K562 (cell line): ENCODE measurements around the gene ADIPOR2. TPM values are rescaled to one million over a fixed set of nuclear protein-coding genes. Genes with fewer than 3 reads are reported as not detected.
"Not testable (repeated sequence)": the region's sequence is repeated elsewhere in the genome, so short reads cannot be mapped to it uniquely, and the experiment has no call there.

Experiments used
- CC2D1A ChIP-seq: fragments of 450-650 bp; IDR thresholded peaks from 2 replicates; pipeline ENCODE4 v1.6.1; 2017; ENCODE audit warnings: mild to moderate bottlenecking
- CTCF ChIP-seq, 3 experiments: IDR thresholded peaks in 2 of 3; conservative IDR thresholded peaks in 1 of 3; 2 replicates each; pipeline ENCODE4 v1.5.1; 2011 to 2012; ENCODE audit warnings: low read length in 3 of 3, mild to moderate bottlenecking in 3 of 3, control low read depth in 2 of 3, improper control_type of control experiment in 1 of 3, inconsistent platforms in 1 of 3, low read depth in 1 of 3, mixed read lengths in 1 of 3, moderate library complexity in 1 of 3; ENCODE audit not compliant: insufficient read depth in 2 of 3
- RAD21 ChIP-seq, 2 experiments: fragments of 250-450 bp in 1 of 2; fragments of 450-650 bp in 1 of 2; sonication (Bioruptor Pico) in 1 of 2; formaldehyde crosslinking in 1 of 2; IDR thresholded peaks in 1 of 2; conservative IDR thresholded peaks in 1 of 2; 2 replicates each; pipeline versions ENCODE4 v1.4.0 to v1.8.0; 2020 to 2022; ENCODE audit warnings: mild to moderate bottlenecking in 2 of 2, moderate library complexity in 1 of 2
- SPI1 ChIP-seq: IDR thresholded peaks from 2 replicates; pipeline ENCODE4 v1.6.1; 2011; ENCODE audit warnings: low read depth, low read length, control low read depth, borderline replicate concordance
- YY1 ChIP-seq, 3 experiments: IDR thresholded peaks; 2 replicates each; pipeline ENCODE4 v1.6.1; 2011; ENCODE audit warnings: low read length in 2 of 3, mild to moderate bottlenecking in 2 of 3, moderate library complexity in 2 of 3, borderline replicate concordance in 1 of 3, control low read depth in 1 of 3, low read depth in 1 of 3; ENCODE audit not compliant: insufficient read depth in 3 of 3, insufficient replicate concordance in 2 of 3, control insufficient read depth in 1 of 3, insufficient read length in 1 of 3; ENCODE audit errors: extremely low read depth in 1 of 3
- polyA plus RNA-seq, 8 experiments: library from polyadenylated mRNA; depleted of rRNA in 4 of 8; stranded (reverse) in 5 of 8; unstranded in 3 of 8; fragments of >200 nt; fragmentation: Nextera tagmentation in 2 of 8; fragmentation: Illumina TruSeq in 1 of 8; extraction: Ambion mirVana in 2 of 8; extraction: Trizol in 1 of 8; gene quantifications; 2 replicates each; pipeline versions ENCODE4 v1.2.1 to v1.2.3, GENCODE V29; 2011 to 2014; ENCODE audit warnings: inconsistent platforms in 1 of 8, missing spikeins in 1 of 8
- total RNA-seq, 7 experiments: library from RNA; depleted of rRNA in 6 of 7; stranded (reverse); fragments of >200 nt in 6 of 7; fragmentation: Illumina TruSeq in 2 of 7; extraction: Trizol in 2 of 7; gene quantifications; 2 replicates each; pipeline versions ENCODE4 v1.2.1 to v1.2.3, GENCODE V29; 2011 to 2021; ENCODE audit warnings: low replicate concordance in 1 of 7
- TF ChIP-seq, protein P1 (sequence below), 2 experiments: fragments of 450-650 bp; formaldehyde crosslinking in 1 of 2; IDR thresholded peaks; 2 replicates each; pipeline versions ENCODE4 v1.4.0 to v1.6.1; 2014 to 2020; ENCODE audit warnings: mild to moderate bottlenecking in 2 of 2, borderline replicate concordance in 1 of 2, low read depth in 1 of 2
- TF ChIP-seq, protein P2 (sequence below): fragments of 450-650 bp; IDR thresholded peaks from 2 replicates; pipeline ENCODE4 v1.6.1; 2016; ENCODE audit warnings: mild to moderate bottlenecking

ADIPOR2 gene
- total and polyA plus RNA-seq, 9 of the 15 experiments (the other 6 are each of a cell fraction or from before 2014, with no cell fraction given), result 10.9 to 63.5 (median 46.0) TPM

DNA sequence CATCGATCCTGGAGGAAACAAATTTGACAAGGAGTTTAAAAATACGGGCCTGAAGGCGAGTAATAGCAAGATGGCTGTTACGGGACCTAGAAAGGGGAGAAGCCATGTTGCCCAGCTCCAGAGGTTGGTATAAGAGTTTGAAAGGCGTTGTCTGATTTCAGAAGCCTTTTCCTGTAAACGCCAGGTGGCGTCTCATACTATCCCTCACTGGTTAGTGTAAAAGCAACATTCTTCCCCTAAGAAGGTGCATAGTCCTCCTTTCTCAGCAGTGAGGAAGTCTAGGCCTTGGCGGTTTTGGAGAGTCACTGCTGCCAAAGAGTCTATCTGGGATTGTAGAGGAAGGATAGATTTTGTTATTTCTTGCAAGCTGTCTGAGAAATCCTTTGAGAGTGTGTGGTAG is 20.0 kb downstream of the ADIPOR2 start (continued):
- TF ChIP-seq, protein P1, sequence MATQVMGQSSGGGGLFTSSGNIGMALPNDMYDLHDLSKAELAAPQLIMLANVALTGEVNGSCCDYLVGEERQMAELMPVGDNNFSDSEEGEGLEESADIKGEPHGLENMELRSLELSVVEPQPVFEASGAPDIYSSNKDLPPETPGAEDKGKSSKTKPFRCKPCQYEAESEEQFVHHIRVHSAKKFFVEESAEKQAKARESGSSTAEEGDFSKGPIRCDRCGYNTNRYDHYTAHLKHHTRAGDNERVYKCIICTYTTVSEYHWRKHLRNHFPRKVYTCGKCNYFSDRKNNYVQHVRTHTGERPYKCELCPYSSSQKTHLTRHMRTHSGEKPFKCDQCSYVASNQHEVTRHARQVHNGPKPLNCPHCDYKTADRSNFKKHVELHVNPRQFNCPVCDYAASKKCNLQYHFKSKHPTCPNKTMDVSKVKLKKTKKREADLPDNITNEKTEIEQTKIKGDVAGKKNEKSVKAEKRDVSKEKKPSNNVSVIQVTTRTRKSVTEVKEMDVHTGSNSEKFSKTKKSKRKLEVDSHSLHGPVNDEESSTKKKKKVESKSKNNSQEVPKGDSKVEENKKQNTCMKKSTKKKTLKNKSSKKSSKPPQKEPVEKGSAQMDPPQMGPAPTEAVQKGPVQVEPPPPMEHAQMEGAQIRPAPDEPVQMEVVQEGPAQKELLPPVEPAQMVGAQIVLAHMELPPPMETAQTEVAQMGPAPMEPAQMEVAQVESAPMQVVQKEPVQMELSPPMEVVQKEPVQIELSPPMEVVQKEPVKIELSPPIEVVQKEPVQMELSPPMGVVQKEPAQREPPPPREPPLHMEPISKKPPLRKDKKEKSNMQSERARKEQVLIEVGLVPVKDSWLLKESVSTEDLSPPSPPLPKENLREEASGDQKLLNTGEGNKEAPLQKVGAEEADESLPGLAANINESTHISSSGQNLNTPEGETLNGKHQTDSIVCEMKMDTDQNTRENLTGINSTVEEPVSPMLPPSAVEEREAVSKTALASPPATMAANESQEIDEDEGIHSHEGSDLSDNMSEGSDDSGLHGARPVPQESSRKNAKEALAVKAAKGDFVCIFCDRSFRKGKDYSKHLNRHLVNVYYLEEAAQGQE (IDR thresholded peaks at IDR 0.05; ENCODE audit: borderline replicate concordance), result peak; percentile 16; the same call in 1 of the 2 replicates
- TF ChIP-seq, protein P1 (CRISPR knock-in tag; IDR thresholded peaks at IDR 0.05; ENCODE audit: low read depth), result not testable (repeated sequence)
- TF ChIP-seq SPI1, result peak; percentile 28; the same call in 1 of the 2 replicates
- TF ChIP-seq, protein P2, sequence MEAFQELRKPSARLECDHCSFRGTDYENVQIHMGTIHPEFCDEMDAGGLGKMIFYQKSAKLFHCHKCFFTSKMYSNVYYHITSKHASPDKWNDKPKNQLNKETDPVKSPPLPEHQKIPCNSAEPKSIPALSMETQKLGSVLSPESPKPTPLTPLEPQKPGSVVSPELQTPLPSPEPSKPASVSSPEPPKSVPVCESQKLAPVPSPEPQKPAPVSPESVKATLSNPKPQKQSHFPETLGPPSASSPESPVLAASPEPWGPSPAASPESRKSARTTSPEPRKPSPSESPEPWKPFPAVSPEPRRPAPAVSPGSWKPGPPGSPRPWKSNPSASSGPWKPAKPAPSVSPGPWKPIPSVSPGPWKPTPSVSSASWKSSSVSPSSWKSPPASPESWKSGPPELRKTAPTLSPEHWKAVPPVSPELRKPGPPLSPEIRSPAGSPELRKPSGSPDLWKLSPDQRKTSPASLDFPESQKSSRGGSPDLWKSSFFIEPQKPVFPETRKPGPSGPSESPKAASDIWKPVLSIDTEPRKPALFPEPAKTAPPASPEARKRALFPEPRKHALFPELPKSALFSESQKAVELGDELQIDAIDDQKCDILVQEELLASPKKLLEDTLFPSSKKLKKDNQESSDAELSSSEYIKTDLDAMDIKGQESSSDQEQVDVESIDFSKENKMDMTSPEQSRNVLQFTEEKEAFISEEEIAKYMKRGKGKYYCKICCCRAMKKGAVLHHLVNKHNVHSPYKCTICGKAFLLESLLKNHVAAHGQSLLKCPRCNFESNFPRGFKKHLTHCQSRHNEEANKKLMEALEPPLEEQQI, result peak; percentile 59; the same call in 1 of the 2 replicates
- peak; percentile 18 to 38 (median 36); a peak in 3 of 6 replicates for TF ChIP-seq CTCF (IDR thresholded peaks at IDR 0.05 in 2 of 3, conservative IDR thresholded peaks at IDR 0.05 in 1 of 3; ENCODE audit: insufficient read depth in 2 of 3, low read depth in 1 of 3, low read length in 3 of 3)
- peak in 1 of 3 experiments; percentile 28 for TF ChIP-seq YY1 (IDR thresholded peaks at IDR 0.05; ENCODE audit: borderline replicate concordance in 1 of 3, control insufficient read depth in 1 of 3, extremely low read depth in 1 of 3, insufficient read depth in 3 of 3, insufficient read length in 1 of 3, insufficient replicate concordance in 2 of 3, low read depth in 1 of 3, low read length in 2 of 3)
- peak; percentile 78 for TF ChIP-seq CC2D1A
- TF ChIP-seq RAD21 (CRISPR knock-in tag; conservative IDR thresholded peaks at IDR 0.05 in 1 of 2, IDR thresholded peaks at IDR 0.05 in 1 of 2), result peak in 1 of 2 experiments; percentile 64; a peak in 2 of 4 replicates
